WTC11 (cell line): ENCODE measurements around the gene ERCC6. TPM values are rescaled to one million over a fixed set of nuclear protein-coding genes. Genes with fewer than 3 reads are reported as not detected.

ENCODE experiments used
- ATAC-seq: fragments of 200-7000 bp; cut with Tn5 transposase; 2 replicates; pipeline ENCODE4 v1.10.0; 2021; ENCODE audit warnings: mild to moderate bottlenecking, moderate library complexity
- CTCF ChIA-PET: fragments of 300-600 bp; sonication (Branson Sonifier 250); formaldehyde crosslinking; loops from one replicate; lab custom pipeline; 2021; ENCODE audit warnings: antibody characterized with exemption; lab: Charles Lee
- POLR2A ChIA-PET: fragments of 350-600 bp; sonication (Branson Sonifier 250); formaldehyde crosslinking; loops from one replicate; lab custom pipeline; 2021; ENCODE audit warnings: antibody characterized with exemption; lab: Charles Lee
- DNase-seq: peaks from one replicate; pipeline ENCODE4 v3.0.0; 2021; ENCODE audit warnings: low spot score
- H3K27ac Mint-ChIP-seq: 2 replicates; pipeline ENCODE4 v1.8.0; 2021; ENCODE audit warnings: mixed read lengths
- H3K27me3 Mint-ChIP-seq: 2 replicates; pipeline ENCODE4 v1.8.0; 2021; ENCODE audit warnings: low read depth, mild to moderate bottlenecking, moderate library complexity, mixed read lengths
- H3K36me3 Mint-ChIP-seq: 2 replicates; pipeline ENCODE4 v1.8.0; 2021; ENCODE audit warnings: mixed read lengths
- H3K4me1 Mint-ChIP-seq: 2 replicates; pipeline ENCODE4 v1.8.0; 2022; ENCODE audit warnings: mixed read lengths
- H3K4me3 Mint-ChIP-seq: 2 replicates; pipeline ENCODE4 v1.8.0; 2021; ENCODE audit warnings: mild to moderate bottlenecking, moderate library complexity, mixed read lengths
- H3K9me3 Mint-ChIP-seq: 2 replicates; pipeline ENCODE4 v1.8.0; 2021; ENCODE audit warnings: mixed read lengths
- FOXK1 ChIP-seq: sonication (generic); formaldehyde crosslinking; IDR thresholded peaks from 2 replicates; pipeline ENCODE4 v1.8.0; 2022; ENCODE audit warnings: mild to moderate bottlenecking, moderate library complexity, missing genetic modification reagents
- HMGA2 ChIP-seq: fragments of 250-450 bp; sonication (Bioruptor Pico); IDR thresholded peaks from 2 replicates; pipeline ENCODE4 v1.4.0; 2021; ENCODE audit warnings: mild to moderate bottlenecking, moderate library complexity
- JAZF1 ChIP-seq: fragments of 250-450 bp; sonication (Bioruptor Pico); IDR thresholded peaks from 2 replicates; pipeline ENCODE4 v1.9.0; 2021; ENCODE audit warnings: moderate library complexity, mild to moderate bottlenecking, inconsistent platforms
- JUN ChIP-seq: sonication (generic); formaldehyde crosslinking; IDR thresholded peaks from 2 replicates; pipeline ENCODE4 v1.8.0; 2023; ENCODE audit warnings: mild to moderate bottlenecking, missing genetic modification reagents
- NFATC4 ChIP-seq: fragments of 250-450 bp; sonication (Bioruptor Pico); IDR thresholded peaks from 2 replicates; pipeline ENCODE4 v1.9.0; 2021; ENCODE audit warnings: mild to moderate bottlenecking
- NFE2L1 ChIP-seq: sonication (generic); formaldehyde crosslinking; IDR thresholded peaks from 2 replicates; pipeline ENCODE4 v1.8.1; 2023; ENCODE audit warnings: missing genetic modification reagents
- NR2C2 ChIP-seq: sonication (generic); formaldehyde crosslinking; IDR thresholded peaks from 2 replicates; pipeline ENCODE4 v1.8.0; 2022; ENCODE audit warnings: mild to moderate bottlenecking, missing genetic modification reagents
- OVOL2 ChIP-seq: fragments of 250-450 bp; sonication (Bioruptor Pico); IDR thresholded peaks from 2 replicates; pipeline ENCODE4 v1.9.0; 2021; ENCODE audit warnings: mild to moderate bottlenecking, borderline replicate concordance
- SOX15 ChIP-seq: fragments of 250-450 bp; sonication (Bioruptor Pico); IDR thresholded peaks from 2 replicates; pipeline ENCODE4 v1.9.0; 2021; ENCODE audit warnings: mild to moderate bottlenecking
- TEAD1 ChIP-seq: sonication (generic); formaldehyde crosslinking; IDR thresholded peaks from 2 replicates; pipeline ENCODE4 v1.8.0; 2022; ENCODE audit warnings: mild to moderate bottlenecking, missing genetic modification reagents
- ZBTB21 ChIP-seq: sonication (generic); formaldehyde crosslinking; IDR thresholded peaks from 2 replicates; pipeline ENCODE4 v1.8.1; 2023; ENCODE audit warnings: mild to moderate bottlenecking, missing genetic modification reagents, borderline replicate concordance
- total RNA-seq: library from RNA; stranded (reverse); gene quantifications from 3 replicates; pipeline ENCODE4 v1.2.3, GENCODE V29; 2021
- TF ChIP-seq, protein P1 (sequence below): fragments of 200-600 bp; IDR thresholded peaks from 2 replicates; pipeline ENCODE4 v1.8.0; 2022; ENCODE audit warnings: antibody characterized with exemption
- TF ChIP-seq, protein P2 (sequence below): sonication (generic); formaldehyde crosslinking; IDR thresholded peaks from 2 replicates; pipeline ENCODE4 v1.8.1; 2023; ENCODE audit warnings: mild to moderate bottlenecking, missing genetic modification reagents, moderate library complexity
- TF ChIP-seq, protein P3 (sequence below): fragments of 250-450 bp; sonication (Bioruptor Pico); IDR thresholded peaks from 2 replicates; pipeline ENCODE4 v1.9.0; 2021; ENCODE audit warnings: mild to moderate bottlenecking
- TF ChIP-seq, protein P4 (sequence below): sonication (generic); formaldehyde crosslinking; IDR thresholded peaks from 2 replicates; pipeline ENCODE4 v1.8.1; 2023; ENCODE audit warnings: mild to moderate bottlenecking, moderate library complexity, missing genetic modification reagents

The ERCC6 gene
- total RNA-seq, 1 experiment from 2014 or later: 10.9 TPM

- DNase-seq: no peak
Observed at GRCh38 chr10:49512121-49512809, 26.7 kb downstream of the ERCC6 start.

DNA sequence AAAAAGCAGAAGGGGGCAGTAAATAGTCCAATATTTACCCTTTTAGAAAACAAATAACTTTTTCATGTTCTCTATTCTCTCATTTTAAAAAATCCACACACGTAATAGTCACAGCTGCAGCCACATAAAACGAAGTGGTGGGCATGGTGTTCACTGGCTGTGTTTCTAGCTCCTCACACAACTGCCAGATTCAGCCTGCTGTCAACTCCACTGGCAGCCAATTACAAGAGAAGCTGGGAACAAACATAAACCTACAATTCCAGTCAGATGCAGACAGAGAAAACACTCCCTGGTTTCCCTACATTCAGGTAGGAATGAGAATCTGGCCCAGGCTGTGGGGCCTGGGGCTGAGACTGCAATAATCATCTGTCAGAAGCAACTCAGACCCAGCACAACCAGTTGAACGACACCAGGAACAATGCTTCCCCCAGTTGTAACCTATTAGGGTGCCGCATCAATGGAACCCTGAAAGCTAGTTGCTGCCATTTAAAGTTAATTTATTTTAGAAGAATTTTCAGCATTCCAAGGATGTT is 29.1 kb downstream of the ERCC6 start:
- H3K9me3 Mint-ChIP-seq: no peaks in the 10 kb centered on the region

More at GRCh38 chr10:49512121-49512809, 26.7 kb downstream of the ERCC6 start:
- no peaks in the 10 kb centered on the region for H3K4me1 Mint-ChIP-seq
- H3K36me3 Mint-ChIP-seq: peaks cover 5% of the 10 kb centered on the region; the same call in 1 of the 2 replicates
- no peak overlapping the region for H3K27ac Mint-ChIP-seq
- no peaks in the 10 kb centered on the region for H3K27me3 Mint-ChIP-seq
- POLR2A ChIA-PET: interaction anchor here (1.0 kb wide), 1 partner anchor 105 kb away, joined by 3 read pairs; no protein-coding TSS in a partner anchor
- no peaks in the 10 kb centered on the region for H3K9me3 Mint-ChIP-seq
- no peak overlapping the region for H3K4me3 Mint-ChIP-seq
- peak; percentile 73 for ATAC-seq
- TF ChIP-seq, protein P1, sequence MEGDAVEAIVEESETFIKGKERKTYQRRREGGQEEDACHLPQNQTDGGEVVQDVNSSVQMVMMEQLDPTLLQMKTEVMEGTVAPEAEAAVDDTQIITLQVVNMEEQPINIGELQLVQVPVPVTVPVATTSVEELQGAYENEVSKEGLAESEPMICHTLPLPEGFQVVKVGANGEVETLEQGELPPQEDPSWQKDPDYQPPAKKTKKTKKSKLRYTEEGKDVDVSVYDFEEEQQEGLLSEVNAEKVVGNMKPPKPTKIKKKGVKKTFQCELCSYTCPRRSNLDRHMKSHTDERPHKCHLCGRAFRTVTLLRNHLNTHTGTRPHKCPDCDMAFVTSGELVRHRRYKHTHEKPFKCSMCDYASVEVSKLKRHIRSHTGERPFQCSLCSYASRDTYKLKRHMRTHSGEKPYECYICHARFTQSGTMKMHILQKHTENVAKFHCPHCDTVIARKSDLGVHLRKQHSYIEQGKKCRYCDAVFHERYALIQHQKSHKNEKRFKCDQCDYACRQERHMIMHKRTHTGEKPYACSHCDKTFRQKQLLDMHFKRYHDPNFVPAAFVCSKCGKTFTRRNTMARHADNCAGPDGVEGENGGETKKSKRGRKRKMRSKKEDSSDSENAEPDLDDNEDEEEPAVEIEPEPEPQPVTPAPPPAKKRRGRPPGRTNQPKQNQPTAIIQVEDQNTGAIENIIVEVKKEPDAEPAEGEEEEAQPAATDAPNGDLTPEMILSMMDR: peak; percentile 40; the same call in 1 of the 2 replicates
- no peak for TF ChIP-seq JAZF1
- CTCF ChIA-PET: interaction anchor here (0.6 to 7.2 kb wide), 15 partner anchors 9 to 854 kb away, joined by 3 to 144 read pairs (median 4); no protein-coding TSS in a partner anchor

DNA sequence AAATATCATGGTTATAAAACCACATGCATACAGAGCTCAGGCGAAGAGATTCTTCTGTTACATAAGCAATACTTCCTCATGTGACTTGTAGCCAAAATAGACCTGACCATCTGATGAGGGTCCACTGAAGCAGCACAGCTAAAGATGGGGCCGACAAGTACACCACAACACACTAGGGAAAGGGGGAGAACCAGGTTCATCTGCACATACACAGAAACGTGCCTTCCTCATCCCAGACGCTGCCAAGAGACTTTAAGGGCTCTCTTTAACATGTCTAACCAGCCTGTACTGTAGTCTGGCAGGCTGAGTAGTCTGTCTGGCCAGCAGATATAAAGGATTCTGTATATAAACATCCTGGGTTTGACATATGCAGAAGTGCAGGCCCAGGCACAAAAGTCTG is 30.3 kb downstream of the ERCC6 start:
- no peaks in the 10 kb centered on the region for H3K36me3 Mint-ChIP-seq
- peaks cover 19% of the 10 kb centered on the region for H3K4me1 Mint-ChIP-seq
- H3K27ac Mint-ChIP-seq: no peak overlapping the region
- DNase-seq (no peak), ATAC-seq (no peak)
- no peaks in the 10 kb centered on the region for H3K27me3 Mint-ChIP-seq
- POLR2A ChIA-PET: no interaction called here
- no peak overlapping the region for H3K4me3 Mint-ChIP-seq
- no peaks in the 10 kb centered on the region for H3K9me3 Mint-ChIP-seq
- TF ChIP-seq OVOL2 (CRISPR knock-in tag) (no peak), NR2C2 (no peak), SOX15 (CRISPR knock-in tag) (no peak), NFE2L1 (no peak), HMGA2 (no peak), JUN (CRISPR knock-in tag) (no peak), ZBTB21 (no peak)
- TF ChIP-seq, protein P2, sequence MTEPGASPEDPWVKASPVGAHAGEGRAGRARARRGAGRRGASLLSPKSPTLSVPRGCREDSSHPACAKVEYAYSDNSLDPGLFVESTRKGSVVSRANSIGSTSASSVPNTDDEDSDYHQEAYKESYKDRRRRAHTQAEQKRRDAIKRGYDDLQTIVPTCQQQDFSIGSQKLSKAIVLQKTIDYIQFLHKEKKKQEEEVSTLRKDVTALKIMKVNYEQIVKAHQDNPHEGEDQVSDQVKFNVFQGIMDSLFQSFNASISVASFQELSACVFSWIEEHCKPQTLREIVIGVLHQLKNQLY (CRISPR knock-in tag): no peak
- TF ChIP-seq, protein P3, sequence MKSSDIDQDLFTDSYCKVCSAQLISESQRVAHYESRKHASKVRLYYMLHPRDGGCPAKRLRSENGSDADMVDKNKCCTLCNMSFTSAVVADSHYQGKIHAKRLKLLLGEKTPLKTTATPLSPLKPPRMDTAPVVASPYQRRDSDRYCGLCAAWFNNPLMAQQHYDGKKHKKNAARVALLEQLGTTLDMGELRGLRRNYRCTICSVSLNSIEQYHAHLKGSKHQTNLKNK: no peak
- CTCF ChIA-PET: interaction anchor here (1.0 to 7.2 kb wide), 2 partner anchors 10 to 100 kb away, joined by 3 to 144 read pairs; no protein-coding TSS in a partner anchor

More for the DNA sequence above, 29.1 kb downstream of the ERCC6 start:
- ChIA-PET CTCF (interaction anchor here (0.9 to 7.2 kb wide), 4 partner anchors 101 to 214 kb away, joined by 3 to 144 read pairs (median 4); no protein-coding TSS in a partner anchor), POLR2A (no interaction called here)
- Mint-ChIP-seq H3K36me3 (no peaks in the 10 kb centered on the region), H3K27ac (no peak overlapping the region), H3K27me3 (no peaks in the 10 kb centered on the region), H3K4me3 (no peak overlapping the region), H3K4me1 (peaks cover 17% of the 10 kb centered on the region)
- TF ChIP-seq TEAD1: no peak
- TF ChIP-seq NFATC4 (CRISPR knock-in tag): no peak
- TF ChIP-seq, protein P4, sequence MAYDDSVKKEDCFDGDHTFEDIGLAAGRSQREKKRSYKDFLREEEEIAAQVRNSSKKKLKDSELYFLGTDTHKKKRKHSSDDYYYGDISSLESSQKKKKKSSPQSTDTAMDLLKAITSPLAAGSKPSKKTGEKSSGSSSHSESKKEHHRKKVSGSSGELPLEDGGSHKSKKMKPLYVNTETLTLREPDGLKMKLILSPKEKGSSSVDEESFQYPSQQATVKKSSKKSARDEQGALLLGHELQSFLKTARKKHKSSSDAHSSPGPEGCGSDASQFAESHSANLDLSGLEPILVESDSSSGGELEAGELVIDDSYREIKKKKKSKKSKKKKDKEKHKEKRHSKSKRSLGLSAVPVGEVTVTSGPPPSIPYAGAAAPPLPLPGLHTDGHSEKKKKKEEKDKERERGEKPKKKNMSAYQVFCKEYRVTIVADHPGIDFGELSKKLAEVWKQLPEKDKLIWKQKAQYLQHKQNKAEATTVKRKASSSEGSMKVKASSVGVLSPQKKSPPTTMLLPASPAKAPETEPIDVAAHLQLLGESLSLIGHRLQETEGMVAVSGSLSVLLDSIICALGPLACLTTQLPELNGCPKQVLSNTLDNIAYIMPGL: no peak
- TF ChIP-seq FOXK1 (CRISPR knock-in tag): no peak
- DNase-seq (no peak), ATAC-seq (no peak)
